Measurements from ENCODE around the gene ZNF638. TPM values are rescaled to one million over a fixed set of nuclear protein-coding genes. Genes with fewer than 3 reads are reported as not detected.

ZNF638 gene
- polyA plus RNA-seq, 1 of the 3 experiments (the other 2 are of a cell fraction) = 28.1 TPM

DNA sequence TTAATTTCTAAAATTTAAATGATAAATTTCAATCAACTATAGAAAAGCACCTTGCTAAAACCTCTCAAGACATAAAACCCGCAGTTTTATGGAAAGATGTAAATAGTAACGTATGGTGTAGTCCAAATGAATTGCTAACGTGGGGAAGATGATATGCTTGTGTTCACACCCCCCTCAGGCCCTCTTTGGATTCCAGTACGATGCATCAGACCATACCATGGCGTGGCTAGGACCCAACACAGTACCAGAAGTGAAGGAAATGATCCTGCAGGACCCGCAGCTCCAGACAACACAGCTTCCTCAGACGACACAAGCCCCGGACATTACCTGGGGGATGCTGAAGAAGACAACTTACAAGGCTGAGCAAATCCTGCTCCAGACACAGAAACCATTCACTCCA lies 61.6 kb downstream of the ZNF638 start:
- H3K9ac ChIP-seq = no peak overlapping the region

GRCh38 chr2:71395471-71395870 lies 63.9 kb downstream of the ZNF638 start:
- WGBS (ENCODE audit: low lambda C conversion rate) = 93% methylated on average over 10 of the region's 10 CpGs
- CTCF ChIA-PET = no interaction called here
- peaks cover 2% of the 10 kb centered on the region for H3F3A ChIP-seq (replicated peaks; ENCODE audit: insufficient read depth)

More for the DNA sequence above, 61.6 kb downstream of the ZNF638 start:
- Histone ChIP-seq H3K9me2 (no peaks in the 10 kb centered on the region), H4K20me1 (ENCODE audit: insufficient read depth) (no peaks in the 10 kb centered on the region), H3K27me3 (ENCODE audit: insufficient read depth) (no peaks in the 10 kb centered on the region), H2AFZ (ENCODE audit: low read depth) (no peak overlapping the region), H3K4me3 (ENCODE audit: low read depth in 2 of 2, low read length in 1 of 2) (no peak overlapping the region), H3K9me3 (no peaks in the 10 kb centered on the region), H3K27ac (ENCODE audit: low read depth in 2 of 2, low read length in 1 of 2) (no peak overlapping the region), H3K36me3 (replicated peaks in 1 of 2; ENCODE audit: control insufficient read depth in 1 of 2, insufficient read depth in 2 of 2, low read length in 1 of 2) (peaks cover 44 to 88% of the 10 kb centered on the region in 2 experiments), H3K79me2 (ENCODE audit: insufficient read depth) (no peaks in the 10 kb centered on the region), H3K4me2 (no peak overlapping the region), H3F3A (replicated peaks; ENCODE audit: insufficient read depth) (no peaks in the 10 kb centered on the region), H3K4me1 (ENCODE audit: control insufficient read depth in 1 of 2, insufficient read depth in 2 of 2, low read depth in 1 of 2, low read length in 1 of 2) (no peaks in the 10 kb centered on the region)
- ChIA-PET POLR2A (no interaction called here), CTCF (no interaction called here)
- TF ChIP-seq POLR2AphosphoS5 (IDR thresholded peaks at IDR 0.05; ENCODE audit: low read depth, low read length) = no peak
- TF ChIP-seq RXRA (IDR thresholded peaks at IDR 0.05; ENCODE audit: borderline replicate concordance, low read depth) = no peak
- TF ChIP-seq, protein P1, sequence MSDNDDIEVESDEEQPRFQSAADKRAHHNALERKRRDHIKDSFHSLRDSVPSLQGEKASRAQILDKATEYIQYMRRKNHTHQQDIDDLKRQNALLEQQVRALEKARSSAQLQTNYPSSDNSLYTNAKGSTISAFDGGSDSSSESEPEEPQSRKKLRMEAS (IDR thresholded peaks at IDR 0.05; ENCODE audit: low read depth) = no peak
- no peak for TF ChIP-seq MEF2A (IDR thresholded peaks at IDR 0.05; ENCODE audit: borderline replicate concordance, low read depth)
- no peak for TF ChIP-seq CHD2 (IDR thresholded peaks at IDR 0.05; ENCODE audit: low read length, partially characterized antibody)
- TF ChIP-seq YY1 (IDR thresholded peaks at IDR 0.05; ENCODE audit: low read depth) = no peak
- no peak for DNase-seq
- 94% methylated on average over 8 of the region's 8 CpGs for WGBS (ENCODE audit: low lambda C conversion rate)

More at GRCh38 chr2:71395471-71395870, 63.9 kb downstream of the ZNF638 start:
- Histone ChIP-seq H3K4me2 (no peak overlapping the region), H4K20me1 (ENCODE audit: insufficient read depth) (no peaks in the 10 kb centered on the region), H2AFZ (ENCODE audit: low read depth) (no peak overlapping the region), H3K9me2 (0 out of 2 replicates have a peak, but pooled peaks cover 5% of the 10 kb centered on the region), H3K9me3 (no peaks in the 10 kb centered on the region), H3K36me3 (replicated peaks in 1 of 2; ENCODE audit: control insufficient read depth in 1 of 2, insufficient read depth in 2 of 2, low read length in 1 of 2) (peaks cover 55 to 88% of the 10 kb centered on the region in 2 experiments), H3K79me2 (ENCODE audit: insufficient read depth) (no peaks in the 10 kb centered on the region), H3K27ac (ENCODE audit: low read depth in 2 of 2, low read length in 1 of 2) (no peak overlapping the region), H3K27me3 (ENCODE audit: insufficient read depth) (no peaks in the 10 kb centered on the region), H3K9ac (no peak overlapping the region), H3K4me3 (ENCODE audit: low read depth in 2 of 2, low read length in 1 of 2) (no peak overlapping the region), H3K4me1 (ENCODE audit: control insufficient read depth in 1 of 2, insufficient read depth in 2 of 2, low read depth in 1 of 2, low read length in 1 of 2) (no peaks in the 10 kb centered on the region)
- no peak for DNase-seq
- TF ChIP-seq, protein P2, sequence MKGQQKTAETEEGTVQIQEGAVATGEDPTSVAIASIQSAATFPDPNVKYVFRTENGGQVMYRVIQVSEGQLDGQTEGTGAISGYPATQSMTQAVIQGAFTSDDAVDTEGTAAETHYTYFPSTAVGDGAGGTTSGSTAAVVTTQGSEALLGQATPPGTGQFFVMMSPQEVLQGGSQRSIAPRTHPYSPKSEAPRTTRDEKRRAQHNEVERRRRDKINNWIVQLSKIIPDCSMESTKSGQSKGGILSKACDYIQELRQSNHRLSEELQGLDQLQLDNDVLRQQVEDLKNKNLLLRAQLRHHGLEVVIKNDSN (IDR thresholded peaks at IDR 0.05; ENCODE audit: borderline replicate concordance, low read depth) = no peak
- TF ChIP-seq MXI1 (IDR thresholded peaks at IDR 0.05; ENCODE audit: low read depth, low read length) (no peak), SIN3A (IDR thresholded peaks at IDR 0.05; ENCODE audit: borderline replicate concordance, low read depth, low read length) (no peak), CHD2 (IDR thresholded peaks at IDR 0.05; ENCODE audit: low read length, partially characterized antibody) (no peak), MEF2A (IDR thresholded peaks at IDR 0.05; ENCODE audit: borderline replicate concordance, low read depth) (no peak), YY1 (IDR thresholded peaks at IDR 0.05; ENCODE audit: low read depth) (no peak), EP300 (IDR thresholded peaks at IDR 0.05; ENCODE audit: borderline replicate concordance in 1 of 2, low read depth in 1 of 2, low read length in 1 of 2) (no peak), ELF1 (IDR thresholded peaks at IDR 0.05) (no peak), NFIC (IDR thresholded peaks at IDR 0.05; ENCODE audit: borderline replicate concordance) (no peak), GATA2 (CRISPR knock-in tag; IDR thresholded peaks at IDR 0.05) (no peak), FOSL2 (IDR thresholded peaks at IDR 0.05; ENCODE audit: borderline replicate concordance, low read depth) (no peak), FOXJ3 (CRISPR knock-in tag; IDR thresholded peaks at IDR 0.05) (no peak)
- TF ChIP-seq, protein P1 (IDR thresholded peaks at IDR 0.05; ENCODE audit: low read depth) = no peak
- TF ChIP-seq, protein P3, sequence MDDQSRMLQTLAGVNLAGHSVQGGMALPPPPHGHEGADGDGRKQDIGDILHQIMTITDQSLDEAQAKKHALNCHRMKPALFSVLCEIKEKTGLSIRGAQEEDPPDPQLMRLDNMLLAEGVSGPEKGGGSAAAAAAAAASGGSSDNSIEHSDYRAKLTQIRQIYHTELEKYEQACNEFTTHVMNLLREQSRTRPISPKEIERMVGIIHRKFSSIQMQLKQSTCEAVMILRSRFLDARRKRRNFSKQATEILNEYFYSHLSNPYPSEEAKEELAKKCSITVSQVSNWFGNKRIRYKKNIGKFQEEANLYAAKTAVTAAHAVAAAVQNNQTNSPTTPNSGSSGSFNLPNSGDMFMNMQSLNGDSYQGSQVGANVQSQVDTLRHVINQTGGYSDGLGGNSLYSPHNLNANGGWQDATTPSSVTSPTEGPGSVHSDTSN (IDR thresholded peaks at IDR 0.05) = no peak
- POLR2A ChIA-PET = no interaction called here
